ENCODE results near the gene MAB21L2. TPM values are rescaled to one million over a fixed set of nuclear protein-coding genes. Genes with fewer than 3 reads are reported as not detected.

Gene MAB21L2
- total and polyA plus RNA-seq, 2 of the 8 experiments (the other 6 are each of a cell fraction or from before 2014, with no cell fraction given): 0.03 TPM; not detected in 1

- TF ChIP-seq, protein P1, sequence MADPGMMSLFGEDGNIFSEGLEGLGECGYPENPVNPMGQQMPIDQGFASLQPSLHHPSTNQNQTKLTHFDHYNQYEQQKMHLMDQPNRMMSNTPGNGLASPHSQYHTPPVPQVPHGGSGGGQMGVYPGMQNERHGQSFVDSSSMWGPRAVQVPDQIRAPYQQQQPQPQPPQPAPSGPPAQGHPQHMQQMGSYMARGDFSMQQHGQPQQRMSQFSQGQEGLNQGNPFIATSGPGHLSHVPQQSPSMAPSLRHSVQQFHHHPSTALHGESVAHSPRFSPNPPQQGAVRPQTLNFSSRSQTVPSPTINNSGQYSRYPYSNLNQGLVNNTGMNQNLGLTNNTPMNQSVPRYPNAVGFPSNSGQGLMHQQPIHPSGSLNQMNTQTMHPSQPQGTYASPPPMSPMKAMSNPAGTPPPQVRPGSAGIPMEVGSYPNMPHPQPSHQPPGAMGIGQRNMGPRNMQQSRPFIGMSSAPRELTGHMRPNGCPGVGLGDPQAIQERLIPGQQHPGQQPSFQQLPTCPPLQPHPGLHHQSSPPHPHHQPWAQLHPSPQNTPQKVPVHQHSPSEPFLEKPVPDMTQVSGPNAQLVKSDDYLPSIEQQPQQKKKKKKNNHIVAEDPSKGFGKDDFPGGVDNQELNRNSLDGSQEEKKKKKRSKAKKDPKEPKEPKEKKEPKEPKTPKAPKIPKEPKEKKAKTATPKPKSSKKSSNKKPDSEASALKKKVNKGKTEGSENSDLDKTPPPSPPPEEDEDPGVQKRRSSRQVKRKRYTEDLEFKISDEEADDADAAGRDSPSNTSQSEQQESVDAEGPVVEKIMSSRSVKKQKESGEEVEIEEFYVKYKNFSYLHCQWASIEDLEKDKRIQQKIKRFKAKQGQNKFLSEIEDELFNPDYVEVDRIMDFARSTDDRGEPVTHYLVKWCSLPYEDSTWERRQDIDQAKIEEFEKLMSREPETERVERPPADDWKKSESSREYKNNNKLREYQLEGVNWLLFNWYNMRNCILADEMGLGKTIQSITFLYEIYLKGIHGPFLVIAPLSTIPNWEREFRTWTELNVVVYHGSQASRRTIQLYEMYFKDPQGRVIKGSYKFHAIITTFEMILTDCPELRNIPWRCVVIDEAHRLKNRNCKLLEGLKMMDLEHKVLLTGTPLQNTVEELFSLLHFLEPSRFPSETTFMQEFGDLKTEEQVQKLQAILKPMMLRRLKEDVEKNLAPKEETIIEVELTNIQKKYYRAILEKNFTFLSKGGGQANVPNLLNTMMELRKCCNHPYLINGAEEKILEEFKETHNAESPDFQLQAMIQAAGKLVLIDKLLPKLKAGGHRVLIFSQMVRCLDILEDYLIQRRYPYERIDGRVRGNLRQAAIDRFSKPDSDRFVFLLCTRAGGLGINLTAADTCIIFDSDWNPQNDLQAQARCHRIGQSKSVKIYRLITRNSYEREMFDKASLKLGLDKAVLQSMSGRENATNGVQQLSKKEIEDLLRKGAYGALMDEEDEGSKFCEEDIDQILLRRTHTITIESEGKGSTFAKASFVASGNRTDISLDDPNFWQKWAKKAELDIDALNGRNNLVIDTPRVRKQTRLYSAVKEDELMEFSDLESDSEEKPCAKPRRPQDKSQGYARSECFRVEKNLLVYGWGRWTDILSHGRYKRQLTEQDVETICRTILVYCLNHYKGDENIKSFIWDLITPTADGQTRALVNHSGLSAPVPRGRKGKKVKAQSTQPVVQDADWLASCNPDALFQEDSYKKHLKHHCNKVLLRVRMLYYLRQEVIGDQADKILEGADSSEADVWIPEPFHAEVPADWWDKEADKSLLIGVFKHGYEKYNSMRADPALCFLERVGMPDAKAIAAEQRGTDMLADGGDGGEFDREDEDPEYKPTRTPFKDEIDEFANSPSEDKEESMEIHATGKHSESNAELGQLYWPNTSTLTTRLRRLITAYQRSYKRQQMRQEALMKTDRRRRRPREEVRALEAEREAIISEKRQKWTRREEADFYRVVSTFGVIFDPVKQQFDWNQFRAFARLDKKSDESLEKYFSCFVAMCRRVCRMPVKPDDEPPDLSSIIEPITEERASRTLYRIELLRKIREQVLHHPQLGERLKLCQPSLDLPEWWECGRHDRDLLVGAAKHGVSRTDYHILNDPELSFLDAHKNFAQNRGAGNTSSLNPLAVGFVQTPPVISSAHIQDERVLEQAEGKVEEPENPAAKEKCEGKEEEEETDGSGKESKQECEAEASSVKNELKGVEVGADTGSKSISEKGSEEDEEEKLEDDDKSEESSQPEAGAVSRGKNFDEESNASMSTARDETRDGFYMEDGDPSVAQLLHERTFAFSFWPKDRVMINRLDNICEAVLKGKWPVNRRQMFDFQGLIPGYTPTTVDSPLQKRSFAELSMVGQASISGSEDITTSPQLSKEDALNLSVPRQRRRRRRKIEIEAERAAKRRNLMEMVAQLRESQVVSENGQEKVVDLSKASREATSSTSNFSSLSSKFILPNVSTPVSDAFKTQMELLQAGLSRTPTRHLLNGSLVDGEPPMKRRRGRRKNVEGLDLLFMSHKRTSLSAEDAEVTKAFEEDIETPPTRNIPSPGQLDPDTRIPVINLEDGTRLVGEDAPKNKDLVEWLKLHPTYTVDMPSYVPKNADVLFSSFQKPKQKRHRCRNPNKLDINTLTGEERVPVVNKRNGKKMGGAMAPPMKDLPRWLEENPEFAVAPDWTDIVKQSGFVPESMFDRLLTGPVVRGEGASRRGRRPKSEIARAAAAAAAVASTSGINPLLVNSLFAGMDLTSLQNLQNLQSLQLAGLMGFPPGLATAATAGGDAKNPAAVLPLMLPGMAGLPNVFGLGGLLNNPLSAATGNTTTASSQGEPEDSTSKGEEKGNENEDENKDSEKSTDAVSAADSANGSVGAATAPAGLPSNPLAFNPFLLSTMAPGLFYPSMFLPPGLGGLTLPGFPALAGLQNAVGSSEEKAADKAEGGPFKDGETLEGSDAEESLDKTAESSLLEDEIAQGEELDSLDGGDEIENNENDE (IDR thresholded peaks at IDR 0.05; ENCODE audit: insufficient replicate concordance, low read length): no peak
- no peak for TF ChIP-seq TAF1 (IDR thresholded peaks at IDR 0.05; ENCODE audit: low read depth, low read length)
- TF ChIP-seq SIX5 (IDR thresholded peaks at IDR 0.05; ENCODE audit: low read depth, low read length): no peak
- TF ChIP-seq BCL11A (IDR thresholded peaks at IDR 0.05; ENCODE audit: low read depth in 2 of 2, low read length in 2 of 2): no peak
- no peak for TF ChIP-seq CEBPB (IDR thresholded peaks at IDR 0.05; ENCODE audit: low read depth, low read length)
- no peak for TF ChIP-seq SP4 (IDR thresholded peaks at IDR 0.05; ENCODE audit: low read length)
- TF ChIP-seq, protein P2, sequence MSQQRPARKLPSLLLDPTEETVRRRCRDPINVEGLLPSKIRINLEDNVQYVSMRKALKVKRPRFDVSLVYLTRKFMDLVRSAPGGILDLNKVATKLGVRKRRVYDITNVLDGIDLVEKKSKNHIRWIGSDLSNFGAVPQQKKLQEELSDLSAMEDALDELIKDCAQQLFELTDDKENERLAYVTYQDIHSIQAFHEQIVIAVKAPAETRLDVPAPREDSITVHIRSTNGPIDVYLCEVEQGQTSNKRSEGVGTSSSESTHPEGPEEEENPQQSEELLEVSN (IDR thresholded peaks at IDR 0.05): no peak
- TF ChIP-seq HDAC2 (IDR thresholded peaks at IDR 0.05; ENCODE audit: borderline replicate concordance in 1 of 2, low read depth in 2 of 2, low read length in 2 of 2): no peak
- TF ChIP-seq, protein P3, sequence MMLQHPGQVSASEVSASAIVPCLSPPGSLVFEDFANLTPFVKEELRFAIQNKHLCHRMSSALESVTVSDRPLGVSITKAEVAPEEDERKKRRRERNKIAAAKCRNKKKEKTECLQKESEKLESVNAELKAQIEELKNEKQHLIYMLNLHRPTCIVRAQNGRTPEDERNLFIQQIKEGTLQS (IDR thresholded peaks at IDR 0.05; ENCODE audit: insufficient read depth, low read depth, low read length): no peak
- no peak for TF ChIP-seq POU5F1 (IDR thresholded peaks at IDR 0.05; ENCODE audit: low read depth, low read length)
- TF ChIP-seq ASH2L (IDR thresholded peaks at IDR 0.05; ENCODE audit: low read length): no peak
Measured at GRCh38 chr4:150567070-150567469, 14.9 kb upstream of the MAB21L2 start (continued).
